Keratinocyte (primary cell): ENCODE results near the gene CNDP2. TPM values are rescaled to one million over a fixed set of nuclear protein-coding genes. Genes with fewer than 3 reads are reported as not detected.

Source experiments
- DNase-seq: peaks from one replicate; pipeline ENCODE4 v3.0.0-alpha.2; 2011; ENCODE audit warnings: low read depth, missing footprints, low spot score
- FAIRE-seq: peaks from 2 replicates; lab custom pipeline; 2011; peaks lifted over from hg19 to GRCh38; lab: Jason Lieb, UNC
- H2AFZ ChIP-seq: 2 replicates; pipeline ENCODE4 v1.6.0; 2012; ENCODE audit warnings: low read length, control low read depth, inconsistent platforms; ENCODE audit not compliant: control insufficient read depth
- H3K27ac ChIP-seq: 2 replicates; pipeline ENCODE4 v1.5.1; 2011; ENCODE audit warnings: low read length; ENCODE audit not compliant: control insufficient read depth, insufficient read depth
- H3K27me3 ChIP-seq: 3 replicates; pipeline ENCODE4 v1.6.0; 2011; ENCODE audit warnings: low read length; ENCODE audit not compliant: control insufficient read depth, insufficient read depth; ENCODE audit errors: extremely low read depth
- H3K36me3 ChIP-seq, 2 experiments: 2 replicates in 1 of 2; 3 replicates in 1 of 2; pipeline ENCODE4 v1.5.1; 2011; ENCODE audit warnings: low read length in 2 of 2, mild to moderate bottlenecking in 1 of 2; ENCODE audit not compliant: control insufficient read depth in 2 of 2, insufficient read depth in 2 of 2; ENCODE audit errors: extremely low read depth in 1 of 2
- H3K4me1 ChIP-seq: 3 replicates; pipeline ENCODE4 v1.5.1; 2011; ENCODE audit warnings: low read length; ENCODE audit not compliant: control insufficient read depth, insufficient read depth; ENCODE audit errors: extremely low read depth
- H3K4me2 ChIP-seq: 3 replicates; pipeline ENCODE4 v1.6.0; 2011; ENCODE audit warnings: low read depth, low read length; ENCODE audit not compliant: control insufficient read depth, insufficient read depth; ENCODE audit errors: extremely low read depth
- H3K4me3 ChIP-seq, 3 experiments: fragments of 200-600 bp in 1 of 3; sonication (generic) in 1 of 3; 2 replicates in 2 of 3; 3 replicates in 1 of 3; pipeline ENCODE4 v1.5.1; 2011 to 2016; ENCODE audit warnings: low read length in 3 of 3, mild to moderate bottlenecking in 3 of 3, control low read depth in 2 of 3, inconsistent platforms in 1 of 3, low read depth in 1 of 3, mixed read lengths in 1 of 3, mixed run types in 1 of 3, moderate library complexity in 1 of 3; ENCODE audit not compliant: control insufficient read depth in 2 of 3, insufficient read depth in 2 of 3; ENCODE audit errors: extremely low read depth in 1 of 3
- H3K79me2 ChIP-seq: 2 replicates; pipeline ENCODE4 v1.6.0; 2012; ENCODE audit warnings: low read length; ENCODE audit not compliant: control insufficient read depth, insufficient read depth
- H3K9ac ChIP-seq: 3 replicates; pipeline ENCODE4 v1.6.0; 2011; ENCODE audit warnings: low read length; ENCODE audit not compliant: control insufficient read depth, insufficient read depth; ENCODE audit errors: extremely low read depth
- H3K9me1 ChIP-seq: 3 replicates; pipeline ENCODE4 v1.6.0; 2011; ENCODE audit warnings: low read length; ENCODE audit not compliant: control insufficient read depth, insufficient read depth; ENCODE audit errors: extremely low read depth
- H3K9me3 ChIP-seq: 2 replicates; pipeline ENCODE4 v1.5.1; 2012; ENCODE audit warnings: low read depth, low read length; ENCODE audit not compliant: control insufficient read depth
- H4K20me1 ChIP-seq: 3 replicates; pipeline ENCODE4 v1.6.0; 2011; ENCODE audit warnings: low read length; ENCODE audit not compliant: control insufficient read depth, insufficient read depth; ENCODE audit errors: extremely low read depth
- EZH2 ChIP-seq: IDR thresholded peaks from one replicate; pipeline ENCODE4 v1.6.1; 2012; ENCODE audit warnings: inconsistent platforms, mild to moderate bottlenecking, low read length, moderate library complexity
- dilution Hi-C: fragments of 300-500 bp; cut with MboI; formaldehyde crosslinking; loops from one replicate; pipeline ENCODE4 v1.7.0; 2020; ENCODE audit warnings: low sequenced_read_pairs; ENCODE audit not compliant: extremely low pct_ligation_motif_present
- polyA plus RNA-seq, 5 experiments: library from polyadenylated mRNA; depleted of rRNA in 3 of 5; stranded (reverse) in 3 of 5; stranded (forward) in 1 of 5; unstranded in 1 of 5; fragments of >200 nt; gene quantifications; 1 replicate in 1 of 5; 2 replicates in 3 of 5; 3 replicates in 1 of 5; pipeline versions ENCODE4 v1.2.1 to v1.2.3, GENCODE V29; 2011 to 2012; ENCODE audit warnings: missing spikeins in 2 of 5, low read depth in 1 of 5, low replicate concordance in 1 of 5
- TF ChIP-seq, protein P1 (sequence below), 3 experiments: IDR thresholded peaks in 1 of 3; conservative IDR thresholded peaks in 1 of 3; optimal IDR thresholded peaks in 1 of 3; 2 replicates in 2 of 3; 3 replicates in 1 of 3; pipeline versions ENCODE3 to v1.5.1; 2011; ENCODE audit warnings: low read length in 3 of 3, mild to moderate bottlenecking in 3 of 3, moderate library complexity in 2 of 3, control low read depth in 1 of 3, inconsistent platforms in 1 of 3; ENCODE audit not compliant: insufficient read depth in 2 of 3; ENCODE audit errors: extremely low read depth in 1 of 3

CNDP2 gene
- polyA plus RNA-seq, 1 donor (not counting 4 experiments of a cell fraction or from before 2014, with no cell fraction given), result 126 TPM

DNA sequence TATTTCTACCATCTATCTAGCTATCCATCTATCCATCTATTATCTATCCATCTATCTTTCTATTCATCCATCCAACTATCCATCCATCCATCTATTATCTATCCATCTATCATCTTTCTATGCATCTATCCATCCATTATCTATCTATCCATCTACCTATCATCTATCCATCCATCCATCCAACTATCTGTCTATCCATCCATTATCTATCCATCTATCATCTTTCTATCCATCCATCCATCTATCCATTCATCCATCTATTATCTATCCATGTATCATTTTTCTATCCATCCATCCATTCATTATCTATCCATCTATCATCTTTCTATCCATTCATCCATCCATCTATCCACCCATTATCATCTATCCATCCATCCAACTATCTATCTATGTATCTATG is 76.9 kb downstream of the CNDP2 start:
- Histone ChIP-seq H3K27me3 (no peaks in the 10 kb centered on the region), H3K9me1 (no peaks in the 10 kb centered on the region), H4K20me1 (no peaks in the 10 kb centered on the region), H2AFZ (no peak overlapping the region), H3K4me3 (no peak overlapping the region), H3K9ac (no peak overlapping the region), H3K4me1 (no peaks in the 10 kb centered on the region), H3K9me3 (no peaks in the 10 kb centered on the region), H3K36me3 (no peaks in the 10 kb centered on the region), H3K4me2 (no peak overlapping the region), H3K79me2 (no peaks in the 10 kb centered on the region), H3K27ac (no peak overlapping the region)
- TF ChIP-seq, protein P1, sequence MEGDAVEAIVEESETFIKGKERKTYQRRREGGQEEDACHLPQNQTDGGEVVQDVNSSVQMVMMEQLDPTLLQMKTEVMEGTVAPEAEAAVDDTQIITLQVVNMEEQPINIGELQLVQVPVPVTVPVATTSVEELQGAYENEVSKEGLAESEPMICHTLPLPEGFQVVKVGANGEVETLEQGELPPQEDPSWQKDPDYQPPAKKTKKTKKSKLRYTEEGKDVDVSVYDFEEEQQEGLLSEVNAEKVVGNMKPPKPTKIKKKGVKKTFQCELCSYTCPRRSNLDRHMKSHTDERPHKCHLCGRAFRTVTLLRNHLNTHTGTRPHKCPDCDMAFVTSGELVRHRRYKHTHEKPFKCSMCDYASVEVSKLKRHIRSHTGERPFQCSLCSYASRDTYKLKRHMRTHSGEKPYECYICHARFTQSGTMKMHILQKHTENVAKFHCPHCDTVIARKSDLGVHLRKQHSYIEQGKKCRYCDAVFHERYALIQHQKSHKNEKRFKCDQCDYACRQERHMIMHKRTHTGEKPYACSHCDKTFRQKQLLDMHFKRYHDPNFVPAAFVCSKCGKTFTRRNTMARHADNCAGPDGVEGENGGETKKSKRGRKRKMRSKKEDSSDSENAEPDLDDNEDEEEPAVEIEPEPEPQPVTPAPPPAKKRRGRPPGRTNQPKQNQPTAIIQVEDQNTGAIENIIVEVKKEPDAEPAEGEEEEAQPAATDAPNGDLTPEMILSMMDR (optimal IDR thresholded peaks at IDR 0.05 in 1 of 3, IDR thresholded peaks at IDR 0.05 in 1 of 3, conservative IDR thresholded peaks at IDR 0.05 in 1 of 3; ENCODE audit: extremely low read depth in 1 of 3, insufficient read depth in 2 of 3, low read length in 3 of 3), result no peak
- TF ChIP-seq EZH2, result no peak
- FAIRE-seq (no peak), DNase-seq (no peak)
- dilution Hi-C loops, result no loop called here

Other genes with a start within 250 kb of the CNDP2 start
- 42.2 to 49.4 TPM (median 42.6 TPM) in 3 replicates for gene CYB5A, start 204.4 kb upstream of the CNDP2 start, polyA plus RNA-seq
- gene C18orf63, start 180.5 kb upstream of the CNDP2 start, polyA plus RNA-seq, result not detected in 3 replicates
- gene DIPK1C, start 39.1 kb upstream of the CNDP2 start, polyA plus RNA-seq, result not detected in 3 replicates
- gene CNDP1, start 38.1 kb downstream of the CNDP2 start, polyA plus RNA-seq, result not detected in 3 replicates
- 2.8 to 3.8 TPM (median 3.2 TPM) in 3 replicates for gene ZNF407, start 101.5 kb downstream of the CNDP2 start, polyA plus RNA-seq